ENCODE results near the gene PBLD.
A peak's percentile ranks its signal among the peaks of the same experiment; 100 is the strongest.

The PBLD gene

DNA sequence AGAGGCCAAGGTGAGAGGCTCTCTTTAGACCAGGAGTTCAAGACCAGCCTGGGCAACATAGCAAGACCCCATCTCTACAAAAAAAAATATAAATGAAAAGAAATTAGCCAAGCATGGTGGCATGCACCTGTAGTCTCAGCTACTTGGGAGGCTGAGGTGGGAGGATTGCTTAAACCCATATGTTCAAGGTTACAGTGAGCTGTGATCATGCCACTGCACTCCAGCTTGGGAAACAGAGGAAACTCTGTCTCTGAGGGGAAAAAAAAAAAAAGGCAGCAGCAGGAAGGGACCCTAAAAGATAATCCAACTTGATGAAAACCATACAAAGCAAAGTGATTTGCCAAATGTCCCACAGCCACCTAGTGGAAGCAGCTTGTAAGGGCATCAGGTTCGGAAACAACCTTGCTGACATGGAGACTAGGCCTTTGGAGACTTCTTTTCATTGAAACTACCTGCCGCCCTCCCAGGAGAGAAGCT, 15.6 kb upstream of the PBLD start:
- Histone ChIP-seq H2AFZ (ENCODE audit: low read length) (no peak overlapping the region), H3K79me2 (ENCODE audit: insufficient read depth, low read length) (no peaks in the 10 kb centered on the region), H3K27ac (ENCODE audit: low read depth, low read length, poor library complexity, severe bottlenecking) (peak overlapping the region; percentile 34), H3K27me3 (ENCODE audit: insufficient read depth, low read length) (no peaks in the 10 kb centered on the region), H3K4me3 (ENCODE audit: low read depth, low read length, poor library complexity, severe bottlenecking) (no peak overlapping the region), H3K9me3 (ENCODE audit: low read length) (no peaks in the 10 kb centered on the region), H3K36me3 (ENCODE audit: insufficient read depth, low read length) (peaks cover 41% of the 10 kb centered on the region), H3K9ac (ENCODE audit: low read length) (no peak overlapping the region), H3K4me2 (ENCODE audit: low read length) (no peak overlapping the region), H3K9me2 (ENCODE audit: low read depth, low read length) (no peaks in the 10 kb centered on the region), H3K4me1 (ENCODE audit: insufficient read depth, low read length, severe bottlenecking) (peaks cover 4% of the 10 kb centered on the region), H4K20me1 (ENCODE audit: insufficient read depth, low read length) (no peaks in the 10 kb centered on the region), H3F3A (ENCODE audit: insufficient read depth, low read length) (peaks cover 24% of the 10 kb centered on the region)
- TF ChIP-seq, protein P1, sequence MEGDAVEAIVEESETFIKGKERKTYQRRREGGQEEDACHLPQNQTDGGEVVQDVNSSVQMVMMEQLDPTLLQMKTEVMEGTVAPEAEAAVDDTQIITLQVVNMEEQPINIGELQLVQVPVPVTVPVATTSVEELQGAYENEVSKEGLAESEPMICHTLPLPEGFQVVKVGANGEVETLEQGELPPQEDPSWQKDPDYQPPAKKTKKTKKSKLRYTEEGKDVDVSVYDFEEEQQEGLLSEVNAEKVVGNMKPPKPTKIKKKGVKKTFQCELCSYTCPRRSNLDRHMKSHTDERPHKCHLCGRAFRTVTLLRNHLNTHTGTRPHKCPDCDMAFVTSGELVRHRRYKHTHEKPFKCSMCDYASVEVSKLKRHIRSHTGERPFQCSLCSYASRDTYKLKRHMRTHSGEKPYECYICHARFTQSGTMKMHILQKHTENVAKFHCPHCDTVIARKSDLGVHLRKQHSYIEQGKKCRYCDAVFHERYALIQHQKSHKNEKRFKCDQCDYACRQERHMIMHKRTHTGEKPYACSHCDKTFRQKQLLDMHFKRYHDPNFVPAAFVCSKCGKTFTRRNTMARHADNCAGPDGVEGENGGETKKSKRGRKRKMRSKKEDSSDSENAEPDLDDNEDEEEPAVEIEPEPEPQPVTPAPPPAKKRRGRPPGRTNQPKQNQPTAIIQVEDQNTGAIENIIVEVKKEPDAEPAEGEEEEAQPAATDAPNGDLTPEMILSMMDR (IDR thresholded peaks at IDR 0.05; ENCODE audit: low read length) = peak; percentile 80
- TF ChIP-seq EZH2 (IDR thresholded peaks at IDR 0.05; ENCODE audit: borderline replicate concordance, low read length) = no peak

DNA sequence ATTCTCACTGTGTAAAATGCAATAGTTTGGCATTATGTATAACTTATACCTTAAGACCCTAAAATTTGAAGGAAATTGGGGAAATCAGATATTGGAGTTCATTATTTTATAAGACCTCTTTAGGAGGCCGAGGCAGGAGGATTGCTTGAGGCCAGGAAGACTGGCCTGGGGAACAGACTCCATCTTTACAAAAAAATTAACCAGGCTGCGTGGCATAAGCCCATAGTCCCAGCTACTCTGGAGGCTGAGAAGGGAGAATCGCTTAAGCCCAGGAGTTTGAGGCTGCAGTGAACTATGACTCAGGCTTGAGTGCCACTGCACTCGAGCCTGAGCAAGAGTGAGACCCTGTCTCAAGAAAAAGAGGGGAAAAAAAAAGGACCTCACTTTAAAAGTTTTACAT, 14.0 kb upstream of the PBLD start:
- Histone ChIP-seq H4K20me1 (ENCODE audit: insufficient read depth, low read length) (no peaks in the 10 kb centered on the region), H3K9me2 (ENCODE audit: low read depth, low read length) (no peaks in the 10 kb centered on the region), H3K36me3 (ENCODE audit: insufficient read depth, low read length) (peaks cover 47% of the 10 kb centered on the region), H3K9ac (ENCODE audit: low read length) (no peak overlapping the region), H3K4me3 (ENCODE audit: low read depth, low read length, poor library complexity, severe bottlenecking) (no peak overlapping the region), H3K9me3 (ENCODE audit: low read length) (no peaks in the 10 kb centered on the region), H3K79me2 (ENCODE audit: insufficient read depth, low read length) (no peaks in the 10 kb centered on the region), H3K27ac (ENCODE audit: low read depth, low read length, poor library complexity, severe bottlenecking) (no peak overlapping the region), H3K27me3 (ENCODE audit: insufficient read depth, low read length) (no peaks in the 10 kb centered on the region), H3F3A (ENCODE audit: insufficient read depth, low read length) (peaks cover 24% of the 10 kb centered on the region), H2AFZ (ENCODE audit: low read length) (no peak overlapping the region), H3K4me2 (ENCODE audit: low read length) (no peak overlapping the region), H3K4me1 (ENCODE audit: insufficient read depth, low read length, severe bottlenecking) (peaks cover 4% of the 10 kb centered on the region)
- no peak for TF ChIP-seq EZH2 (IDR thresholded peaks at IDR 0.05; ENCODE audit: borderline replicate concordance, low read length)
- TF ChIP-seq, protein P1 (IDR thresholded peaks at IDR 0.05; ENCODE audit: low read length) = no peak

DNA sequence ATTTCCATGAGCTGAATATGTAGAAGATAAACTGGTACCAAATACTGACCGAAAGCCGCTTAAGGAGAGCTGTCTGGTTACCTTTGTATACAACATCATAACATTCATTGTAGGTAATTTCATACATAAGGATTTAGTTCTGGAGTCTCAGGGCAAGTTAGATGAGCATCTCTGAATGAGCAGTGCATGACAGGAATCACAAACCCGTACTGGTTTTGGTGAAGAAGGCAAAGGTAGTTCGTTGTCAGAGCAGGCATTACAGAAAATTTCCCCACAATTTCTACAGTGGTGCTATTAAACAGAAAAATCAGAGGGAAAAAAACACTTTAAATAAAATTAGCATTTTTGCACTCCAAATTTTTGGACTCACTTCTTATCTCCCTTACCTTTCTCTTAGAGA, 12.9 kb upstream of the PBLD start:
- TF ChIP-seq, protein P1 (IDR thresholded peaks at IDR 0.05; ENCODE audit: low read length) = no peak
- TF ChIP-seq EZH2 (IDR thresholded peaks at IDR 0.05; ENCODE audit: borderline replicate concordance, low read length) = no peak
- no peak overlapping the region for H3K9ac ChIP-seq (ENCODE audit: low read length)
- no peaks in the 10 kb centered on the region for H4K20me1 ChIP-seq (ENCODE audit: insufficient read depth, low read length)
- no peak overlapping the region for H2AFZ ChIP-seq (ENCODE audit: low read length)
- H3K27me3 ChIP-seq (ENCODE audit: insufficient read depth, low read length) = no peaks in the 10 kb centered on the region
- H3K36me3 ChIP-seq (ENCODE audit: insufficient read depth, low read length) = peaks cover 58% of the 10 kb centered on the region
- no peaks in the 10 kb centered on the region for H3K9me2 ChIP-seq (ENCODE audit: low read depth, low read length)
- no peak overlapping the region for H3K4me2 ChIP-seq (ENCODE audit: low read length)
- peaks cover 4% of the 10 kb centered on the region for H3K4me1 ChIP-seq (ENCODE audit: insufficient read depth, low read length, severe bottlenecking)
- H3K9me3 ChIP-seq (ENCODE audit: low read length) = no peaks in the 10 kb centered on the region
- 0 out of 2 replicates have a peak, but pooled peaks cover 7% of the 10 kb centered on the region for H3K79me2 ChIP-seq (ENCODE audit: insufficient read depth, low read length)
- peaks cover 24% of the 10 kb centered on the region for H3F3A ChIP-seq (ENCODE audit: insufficient read depth, low read length)
- H3K4me3 ChIP-seq (ENCODE audit: low read depth, low read length, poor library complexity, severe bottlenecking) = no peak overlapping the region
- H3K27ac ChIP-seq (ENCODE audit: low read depth, low read length, poor library complexity, severe bottlenecking) = no peak overlapping the region
